Common myeloid progenitor, CD34-positive (primary cell): ENCODE measurements around the gene FBXL14.

Experiments
- CTCF ChIA-PET: fragments of 350-600 bp; sonication (Branson Sonifier 250); formaldehyde crosslinking; loops from one replicate; lab custom pipeline; 2021; ENCODE audit warnings: antibody characterized with exemption; lab: Charles Lee
- POLR2A ChIA-PET: fragments of 350-600 bp; sonication (Branson Sonifier 250); formaldehyde crosslinking; loops from one replicate; lab custom pipeline; 2021; ENCODE audit warnings: antibody characterized with exemption; lab: Charles Lee
- DNase-seq, 3 donors: peaks; one replicate each; pipeline versions ENCODE4 v3.0.0 to v3.0.0-alpha.2; 2013
- H3K27ac ChIP-seq, 2 experiments: 1 replicate in 1 of 2; 2 replicates in 1 of 2; pipeline ENCODE4 v1.7.0; 2013; ENCODE audit warnings: inconsistent platforms in 2 of 2, low read length in 2 of 2, mild to moderate bottlenecking in 2 of 2, low read depth in 1 of 2, moderate library complexity in 1 of 2; ENCODE audit not compliant: severe bottlenecking in 2 of 2, insufficient read depth in 1 of 2, poor library complexity in 1 of 2
- H3K27me3 ChIP-seq, 5 experiments: replicated peaks in 2 of 5; 1 replicate in 3 of 5; 2 replicates in 2 of 5; pipeline versions ENCODE4 v1.6.1 to v1.7.0; 2013; ENCODE audit warnings: low read length in 4 of 5, mild to moderate bottlenecking in 2 of 5, moderate library complexity in 2 of 5, inconsistent platforms in 1 of 5; ENCODE audit not compliant: insufficient read depth in 5 of 5, control insufficient read depth in 4 of 5
- H3K36me3 ChIP-seq, 4 experiments: 1 replicate in 2 of 4; 2 replicates in 2 of 4; pipeline versions ENCODE4 v1.6.1 to v1.7.0; 2013; ENCODE audit warnings: low read length in 3 of 4, control low read depth in 1 of 4, mild to moderate bottlenecking in 1 of 4; ENCODE audit not compliant: control insufficient read depth in 4 of 4, insufficient read depth in 4 of 4
- H3K4me1 ChIP-seq, 4 experiments: 1 replicate in 3 of 4; 2 replicates in 1 of 4; pipeline versions ENCODE4 v1.6.1 to v1.7.1; 2013; ENCODE audit warnings: low read length in 3 of 4, mild to moderate bottlenecking in 3 of 4, control low read depth in 1 of 4, inconsistent platforms in 1 of 4, moderate library complexity in 1 of 4; ENCODE audit not compliant: control insufficient read depth in 4 of 4, insufficient read depth in 4 of 4; ENCODE audit errors: control extremely low read depth in 1 of 4
- H3K4me3 ChIP-seq, 7 experiments: 1 replicate in 4 of 7; 2 replicates in 3 of 7; pipeline versions ENCODE4 v1.5.1 to v1.7.0; 2013; ENCODE audit warnings: mild to moderate bottlenecking in 7 of 7, low read length in 6 of 7, moderate library complexity in 6 of 7, inconsistent platforms in 2 of 7, low read depth in 2 of 7, control low read depth in 1 of 7; ENCODE audit not compliant: insufficient read depth in 4 of 7, control insufficient read depth in 1 of 7; ENCODE audit errors: extremely low read depth in 1 of 7
- H3K9me3 ChIP-seq, 5 experiments: 1 replicate in 4 of 5; 2 replicates in 1 of 5; pipeline versions ENCODE4 v1.6.1 to v1.7.1; 2013; ENCODE audit warnings: low read length in 4 of 5, mild to moderate bottlenecking in 2 of 5, inconsistent platforms in 1 of 5, low read depth in 1 of 5, moderate library complexity in 1 of 5; ENCODE audit not compliant: control insufficient read depth in 4 of 5, insufficient read depth in 2 of 5; ENCODE audit errors: control extremely low read depth in 1 of 5
- WGBS: methylation state at CpG from one replicate; pipeline ENCODE4 v1.1.5; 2013; ENCODE audit not compliant: insufficient coverage; 5-methylcytosine and 5-hydroxymethylcytosine counted together

FBXL14 gene

DNA sequence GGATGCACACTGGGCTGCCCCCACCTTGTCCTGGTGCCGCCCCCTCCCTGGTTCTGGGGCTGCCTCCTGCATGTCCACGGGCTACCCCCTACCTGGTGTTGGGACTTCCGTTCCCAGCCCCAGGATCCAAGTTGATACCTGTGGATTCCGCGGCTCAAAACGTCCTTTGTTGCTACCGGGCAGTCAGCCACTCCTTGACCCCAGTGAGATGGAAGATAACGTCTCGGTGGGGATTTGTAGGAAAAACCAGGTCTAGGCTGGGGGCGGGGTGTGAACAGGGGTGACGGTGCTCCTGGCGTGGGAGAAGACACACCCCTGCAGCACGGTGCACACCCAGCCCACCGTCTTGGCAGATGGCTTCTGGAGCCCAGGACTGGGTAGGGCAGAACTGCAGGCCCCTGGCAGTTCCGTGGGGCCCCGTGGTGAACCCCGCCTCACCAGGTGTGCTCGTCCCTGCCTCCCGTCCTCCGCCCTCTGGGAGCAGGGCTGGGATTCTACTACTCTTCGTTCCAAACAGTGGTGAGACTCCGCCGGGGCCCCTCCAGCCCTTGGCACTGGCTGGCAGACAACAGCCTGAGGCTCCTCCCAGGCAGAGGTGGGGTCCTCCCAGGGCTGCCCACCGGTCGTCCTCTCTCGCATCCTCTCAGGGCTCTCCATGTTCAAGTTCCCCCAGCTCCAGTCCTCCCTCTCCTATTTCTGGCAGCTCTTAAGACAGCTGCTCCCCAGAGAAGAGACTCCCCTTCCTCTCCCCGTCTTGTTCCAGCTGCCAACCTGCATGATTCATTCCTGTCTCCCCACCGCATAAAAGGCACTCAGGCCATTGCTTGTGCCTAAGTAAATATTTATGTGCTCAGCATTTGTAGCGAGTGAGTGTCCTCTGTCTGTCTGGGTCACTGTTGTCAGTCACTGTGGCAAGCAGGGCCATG is 75.5 kb downstream of the FBXL14 start:
- ChIA-PET POLR2A (no interaction called here), CTCF (interaction anchor here (1.3 to 1.6 kb wide), 3 partner anchors 14 to 401 kb away, joined by 3 to 5 read pairs (median 4); no protein-coding TSS in a partner anchor)
- H3K36me3 ChIP-seq, result no peaks in the 10 kb centered on the region
- WGBS, result 67% methylated on average over 24 of the region's 29 CpGs
- no peaks in the 10 kb centered on the region for H3K4me1 ChIP-seq
- H3K27me3 ChIP-seq, result peaks cover 0 to 51% (median 14%) of the 10 kb centered on the region in 5 experiments
- peaks cover 0 to 4% (median 0%) of the 10 kb centered on the region in 5 experiments for H3K9me3 ChIP-seq
- H3K27ac ChIP-seq, result no peak overlapping the region
- peak in 1 of 3 donors; percentile 29 for DNase-seq
- H3K4me3 ChIP-seq, result no peak overlapping the region

GRCh38 chr12:1517734-1518525 is 76.5 kb downstream of the FBXL14 start:
- Histone ChIP-seq H3K9me3 (peaks cover 0 to 4% (median 0%) of the 10 kb centered on the region in 5 experiments), H3K27ac (no peak overlapping the region), H3K4me1 (no peaks in the 10 kb centered on the region), H3K36me3 (no peaks in the 10 kb centered on the region), H3K4me3 (no peak overlapping the region), H3K27me3 (peaks cover 0 to 45% (median 10%) of the 10 kb centered on the region in 5 experiments)
- ChIA-PET POLR2A (no interaction called here), CTCF (interaction anchor here (0.6 to 1.4 kb wide), 3 partner anchors 13 to 96 kb away, joined by 3 to 4 read pairs (median 3); no protein-coding TSS in a partner anchor)
- no peak for DNase-seq
- WGBS, result 81% methylated on average over 7 of the region's 8 CpGs

- peaks cover 0 to 4% (median 0%) of the 10 kb centered on the region in 5 experiments for H3K9me3 ChIP-seq
- CTCF ChIA-PET, result interaction anchor here (0.6 to 1.4 kb wide), 4 partner anchors 14 to 396 kb away, joined by 3 to 4 read pairs (median 3); no protein-coding TSS in a partner anchor
- no peaks in the 10 kb centered on the region for H3K36me3 ChIP-seq
- WGBS, result no CpG with 5 or more reads among the region's 2 CpGs
- POLR2A ChIA-PET, result no interaction called here
- H3K27me3 ChIP-seq, result peaks cover 0 to 48% (median 10%) of the 10 kb centered on the region in 5 experiments
- H3K4me1 ChIP-seq, result no peaks in the 10 kb centered on the region
- DNase-seq, result no peak
- H3K27ac ChIP-seq, result no peak overlapping the region
- no peak overlapping the region for H3K4me3 ChIP-seq
Measured at GRCh38 chr12:1517007-1517406, 77.4 kb downstream of the FBXL14 start.
